Measurements from ENCODE around the gene APBB2.

DNA sequence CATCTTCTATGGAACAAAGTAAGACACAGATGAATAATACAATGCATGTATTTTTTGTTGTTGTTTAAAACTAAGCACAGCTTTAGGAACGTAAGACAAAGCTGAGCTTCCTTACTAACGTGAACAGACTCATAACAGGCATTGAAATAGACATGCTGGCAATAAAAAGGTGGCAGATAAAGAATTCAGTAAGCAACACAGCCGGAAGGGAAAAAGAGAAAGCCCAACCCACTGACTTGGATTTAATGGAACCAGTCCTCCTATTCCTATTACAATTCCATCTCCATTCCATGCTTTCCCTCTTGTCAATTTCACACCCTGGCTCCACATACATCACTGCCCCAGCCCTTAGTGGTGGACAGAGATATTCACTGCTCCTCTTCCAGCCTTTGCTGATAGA, 282.5 kb downstream of the APBB2 start:
- no peak for TF ChIP-seq YY1 (IDR thresholded peaks at IDR 0.05; ENCODE audit: insufficient read depth, insufficient read length)
- TF ChIP-seq SUZ12 (IDR thresholded peaks at IDR 0.05; ENCODE audit: extremely low read depth, insufficient read depth, insufficient read length): no peak
- no peak for TF ChIP-seq ZNF274 (IDR thresholded peaks at IDR 0.05; ENCODE audit: low read depth, low read length)
